Activated CD4-positive, CD25-positive, alpha-beta regulatory T cell treated with anti-CD3 and anti-CD28 coated beads, Interleukin-2, amount 50 U/mL, for 72 hours (primary cell): ENCODE results near the gene POLRMT.

Experiments
- DNase-seq: peaks from one replicate; pipeline ENCODE4 v3.0.0; 2021

POLRMT gene

GRCh38 chr19:575527-576506 is 57.5 kb downstream of the POLRMT start:
- DNase-seq, result no peak

- DNase-seq, result no peak
Observed at GRCh38 chr19:574658-575526, 58.4 kb downstream of the POLRMT start.

- no peak for DNase-seq
Observed at GRCh38 chr19:573519-573825, 59.9 kb downstream of the POLRMT start.

GRCh38 chr19:572743-573518 is 60.4 kb downstream of the POLRMT start:
- no peak for DNase-seq

- peak; percentile 99 for DNase-seq
Observed at GRCh38 chr19:572140-572742, 61.1 kb downstream of the POLRMT start, which contains the start of gene BSG. Gene BSG, plus strand, starts transcription at chr19:572596. Its CDS starts 39 bp downstream, at chr19:572635.

GRCh38 chr19:571566-571974 is 61.8 kb downstream of the POLRMT start:
- no peak for DNase-seq

- DNase-seq, result no peak
Observed at GRCh38 chr19:570937-571565, 62.3 kb downstream of the POLRMT start.

GRCh38 chr19:570251-570686 is 63.1 kb downstream of the POLRMT start:
- DNase-seq, result no peak

GRCh38 chr19:567296-567900 is 65.9 kb downstream of the POLRMT start:
- no peak for DNase-seq
